MM.1S (cell line): ENCODE data around the gene VAPA.
A peak's percentile ranks its signal among the peaks of the same experiment; 100 is the strongest.
"Not testable (repeated sequence)": the region's sequence is repeated elsewhere in the genome, so short reads cannot be mapped to it uniquely, and the experiment has no call there.

Experiments
- DNase-seq: peaks from one replicate; pipeline ENCODE4 v3.0.0-alpha.2; 2015
- H2AFZ ChIP-seq: fragments of 300-600 bp; sonication (generic); 2 replicates; pipeline ENCODE4 v1.6.0; 2016; ENCODE audit warnings: antibody characterized with exemption, low read length
- H3F3A ChIP-seq: fragments of 300-600 bp; sonication (generic); 2 replicates; pipeline ENCODE4 v1.6.1; 2016; ENCODE audit warnings: mild to moderate bottlenecking, antibody characterized with exemption, low read length, moderate library complexity, mixed read lengths; ENCODE audit not compliant: insufficient read depth
- H3K27ac ChIP-seq: fragments of 300-600 bp; sonication (generic); 2 replicates; pipeline ENCODE4 v1.5.1; 2016; ENCODE audit warnings: mild to moderate bottlenecking, low read length
- H3K27me3 ChIP-seq: fragments of 300-600 bp; sonication (generic); replicated peaks from 2 replicates; pipeline ENCODE4 v1.6.0; 2016; ENCODE audit warnings: low read length; ENCODE audit not compliant: insufficient read depth
- H3K36me3 ChIP-seq: fragments of 300-600 bp; sonication (generic); replicated peaks from 2 replicates; pipeline ENCODE4 v1.6.1; 2016; ENCODE audit warnings: mild to moderate bottlenecking, low read length, mixed read lengths; ENCODE audit not compliant: insufficient read depth
- H3K4me1 ChIP-seq: fragments of 300-600 bp; sonication (generic); 2 replicates; pipeline ENCODE4 v1.6.1; 2016; ENCODE audit warnings: low read length, mixed read lengths
- H3K4me2 ChIP-seq: fragments of 300-600 bp; sonication (generic); 2 replicates; pipeline ENCODE4 v1.6.0; 2016; ENCODE audit warnings: low read depth, low read length
- H3K4me3 ChIP-seq: fragments of 300-600 bp; sonication (generic); 2 replicates; pipeline ENCODE4 v1.5.1; 2016; ENCODE audit warnings: low read length, mixed read lengths
- H3K79me2 ChIP-seq: fragments of 300-600 bp; sonication (generic); 2 replicates; pipeline ENCODE4 v1.6.1; 2016; ENCODE audit warnings: mixed run types, low read length, mixed read lengths
- H3K9ac ChIP-seq: fragments of 300-600 bp; sonication (generic); 2 replicates; pipeline ENCODE4 v1.6.1; 2016; ENCODE audit warnings: low read length, mixed read lengths
- H3K9me2 ChIP-seq: fragments of 300-600 bp; sonication (generic); replicated peaks from 2 replicates; pipeline ENCODE4 v1.6.1; 2016; ENCODE audit warnings: mild to moderate bottlenecking, low read length, mixed read lengths; ENCODE audit not compliant: insufficient read depth
- H3K9me3 ChIP-seq: fragments of 300-600 bp; sonication (generic); replicated peaks from 2 replicates; pipeline ENCODE4 v1.6.1; 2016; ENCODE audit warnings: mild to moderate bottlenecking, low read length, mixed read lengths; ENCODE audit not compliant: insufficient read depth
- H4K20me1 ChIP-seq: fragments of 300-600 bp; sonication (generic); 2 replicates; pipeline ENCODE4 v1.6.1; 2016; ENCODE audit warnings: mild to moderate bottlenecking, low read length, moderate library complexity, mixed read lengths; ENCODE audit not compliant: insufficient read depth
- EZH2 ChIP-seq: fragments of 300-600 bp; sonication (generic); optimal IDR thresholded peaks from 2 replicates; pipeline ENCODE3; 2017; ENCODE audit warnings: low read depth, mild to moderate bottlenecking, antibody characterized with exemption, low read length, mixed read lengths
- EZH2phosphoT487 ChIP-seq: fragments of 300-600 bp; sonication (generic); IDR thresholded peaks from 2 replicates; pipeline ENCODE4 v1.6.1; 2018; ENCODE audit warnings: antibody characterized with exemption, low read length
- TF ChIP-seq, protein P1 (sequence below): fragments of 300-600 bp; sonication (generic); IDR thresholded peaks from 2 replicates; pipeline ENCODE4 v1.5.1; 2016; ENCODE audit warnings: antibody characterized with exemption, low read length, mixed read lengths

VAPA gene

GRCh38 chr18:9911226-9911625 is 2.6 kb upstream of the VAPA start:
- TF ChIP-seq EZH2phosphoT487 (no peak), EZH2 (no peak)
- TF ChIP-seq, protein P1, sequence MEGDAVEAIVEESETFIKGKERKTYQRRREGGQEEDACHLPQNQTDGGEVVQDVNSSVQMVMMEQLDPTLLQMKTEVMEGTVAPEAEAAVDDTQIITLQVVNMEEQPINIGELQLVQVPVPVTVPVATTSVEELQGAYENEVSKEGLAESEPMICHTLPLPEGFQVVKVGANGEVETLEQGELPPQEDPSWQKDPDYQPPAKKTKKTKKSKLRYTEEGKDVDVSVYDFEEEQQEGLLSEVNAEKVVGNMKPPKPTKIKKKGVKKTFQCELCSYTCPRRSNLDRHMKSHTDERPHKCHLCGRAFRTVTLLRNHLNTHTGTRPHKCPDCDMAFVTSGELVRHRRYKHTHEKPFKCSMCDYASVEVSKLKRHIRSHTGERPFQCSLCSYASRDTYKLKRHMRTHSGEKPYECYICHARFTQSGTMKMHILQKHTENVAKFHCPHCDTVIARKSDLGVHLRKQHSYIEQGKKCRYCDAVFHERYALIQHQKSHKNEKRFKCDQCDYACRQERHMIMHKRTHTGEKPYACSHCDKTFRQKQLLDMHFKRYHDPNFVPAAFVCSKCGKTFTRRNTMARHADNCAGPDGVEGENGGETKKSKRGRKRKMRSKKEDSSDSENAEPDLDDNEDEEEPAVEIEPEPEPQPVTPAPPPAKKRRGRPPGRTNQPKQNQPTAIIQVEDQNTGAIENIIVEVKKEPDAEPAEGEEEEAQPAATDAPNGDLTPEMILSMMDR = no peak
- Histone ChIP-seq H3K27ac (no peak overlapping the region), H4K20me1 (peaks cover 12% of the 10 kb centered on the region), H3K9me3 (no peaks in the 10 kb centered on the region), H3F3A (peaks cover 9% of the 10 kb centered on the region; the same call in 1 of the 2 replicates), H3K4me2 (no peak overlapping the region), H3K9ac (no peak overlapping the region), H2AFZ (no peak overlapping the region), H3K36me3 (no peaks in the 10 kb centered on the region), H3K27me3 (no peaks in the 10 kb centered on the region), H3K4me1 (0 out of 2 replicates have a peak, but pooled peaks cover 7% of the 10 kb centered on the region), H3K79me2 (peaks cover 21% of the 10 kb centered on the region), H3K9me2 (no peaks in the 10 kb centered on the region), H3K4me3 (no peak overlapping the region)
- no peak for DNase-seq

DNA sequence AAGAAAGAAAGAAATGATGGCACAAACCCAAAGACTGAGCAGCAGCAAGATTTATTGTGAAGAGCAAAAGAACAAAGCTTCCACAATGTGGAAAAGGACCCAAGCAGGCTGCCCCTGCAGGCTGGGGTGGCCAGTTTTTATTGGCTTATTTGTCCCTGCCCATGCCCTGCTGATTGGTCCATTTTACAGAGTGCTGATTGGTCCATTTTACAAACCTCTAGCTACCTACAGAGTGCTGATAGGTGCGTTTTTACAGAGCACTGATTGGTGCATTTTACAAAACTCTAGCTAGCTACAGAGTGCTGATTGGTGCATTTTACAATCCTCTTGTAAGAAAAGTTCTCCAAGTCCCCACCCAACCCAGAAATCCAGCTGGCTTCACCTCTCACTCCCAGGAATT is 1.5 kb upstream of the VAPA start:
- H3F3A ChIP-seq, H2AFZ ChIP-seq, H3K4me2 ChIP-seq, H3K27ac ChIP-seq, H3K4me3 ChIP-seq, H3K9me3 ChIP-seq, H3K36me3 ChIP-seq, H3K9me2 ChIP-seq, H3K9ac ChIP-seq, DNase-seq, H3K27me3 ChIP-seq: not testable (repeated sequence)
- H3K79me2 ChIP-seq = peaks cover 32% of the 10 kb centered on the region
- H4K20me1 ChIP-seq = peaks cover 22% of the 10 kb centered on the region
- peaks cover 13% of the 10 kb centered on the region; the same call in 1 of the 2 replicates for H3K4me1 ChIP-seq

DNA sequence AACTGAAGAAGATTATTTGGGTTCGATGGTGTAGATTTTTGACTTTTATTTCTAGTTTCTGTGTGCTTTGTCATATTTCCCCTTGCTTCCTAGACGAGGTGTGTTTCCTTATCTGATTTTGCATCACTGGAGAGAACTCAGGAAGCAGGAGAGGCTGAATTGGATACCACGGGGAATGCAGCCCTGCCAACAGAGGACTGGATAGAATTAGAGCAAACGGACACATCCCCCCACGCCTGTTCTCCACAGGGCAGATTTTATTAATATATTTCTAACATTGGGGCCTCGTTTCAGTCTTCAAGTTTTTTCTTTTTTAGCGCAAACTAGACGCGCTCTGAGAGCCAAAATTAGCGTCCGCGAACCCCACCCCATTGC is 678 bp upstream of the VAPA start:
- Histone ChIP-seq H3K9ac (peak overlapping the region; percentile 96; the same call in 1 of the 2 replicates), H3K27ac (no peak overlapping the region; the same call in 1 of the 2 replicates), H3K36me3 (no peaks in the 10 kb centered on the region), H2AFZ (peak overlapping the region; percentile 93), H3K79me2 (peaks cover 40% of the 10 kb centered on the region), H4K20me1 (peaks cover 30% of the 10 kb centered on the region), H3K9me2 (no peaks in the 10 kb centered on the region), H3K4me3 (peak overlapping the region; percentile 94), H3K4me2 (peak overlapping the region; percentile 94), H3F3A (peaks cover 9% of the 10 kb centered on the region; the same call in 1 of the 2 replicates), H3K27me3 (no peaks in the 10 kb centered on the region), H3K9me3 (no peaks in the 10 kb centered on the region), H3K4me1 (peaks cover 21% of the 10 kb centered on the region)
- no peak for DNase-seq
- TF ChIP-seq EZH2 = no peak
- no peak for TF ChIP-seq EZH2phosphoT487

GRCh38 chr18:9914334-9914583 is 443 bp downstream of the VAPA start:
- peaks cover 9% of the 10 kb centered on the region; the same call in 1 of the 2 replicates for H3F3A ChIP-seq
- H4K20me1 ChIP-seq = peaks cover 41% of the 10 kb centered on the region
- H3K27me3 ChIP-seq = no peaks in the 10 kb centered on the region
- H3K9me3 ChIP-seq = no peaks in the 10 kb centered on the region
- H3K27ac ChIP-seq = peak overlapping the region; percentile 88
- no peaks in the 10 kb centered on the region for H3K36me3 ChIP-seq
- peaks cover 51% of the 10 kb centered on the region for H3K79me2 ChIP-seq
- peaks cover 28% of the 10 kb centered on the region for H3K4me1 ChIP-seq
- TF ChIP-seq, protein P1 = no peak
- TF ChIP-seq EZH2 = no peak
- no peak for TF ChIP-seq EZH2phosphoT487
- peak overlapping the region; percentile 94 for H3K4me3 ChIP-seq
- H3K9me2 ChIP-seq = no peaks in the 10 kb centered on the region
- no peak for DNase-seq
- H2AFZ ChIP-seq = peak overlapping the region; percentile 42; the same call in 1 of the 2 replicates
- peak overlapping the region; percentile 96 for H3K9ac ChIP-seq
- no peak overlapping the region for H3K4me2 ChIP-seq
